Suprapubic skin (tissue), 4 donors: ENCODE results near the gene PHLDB2. TPM values are rescaled to one million over a fixed set of nuclear protein-coding genes. Genes with fewer than 3 reads are reported as not detected.

Experiments
- DNase-seq, 2 donors: peaks; one replicate each; pipeline ENCODE4 v3.0.0-alpha.2; 2019; ENCODE audit warnings: low spot score in 2 of 2
- H3K27ac ChIP-seq: fragments of 200-600 bp; sonication (generic); one replicate; pipeline ENCODE4 v1.5.1; 2019
- H3K27me3 ChIP-seq: fragments of 200-600 bp; sonication (generic); one replicate; pipeline ENCODE4 v1.5.1; 2019
- H3K36me3 ChIP-seq: fragments of 200-600 bp; sonication (generic); one replicate; pipeline ENCODE4 v1.5.1; 2019
- H3K4me1 ChIP-seq: fragments of 200-600 bp; sonication (generic); one replicate; pipeline ENCODE4 v1.5.1; 2019
- H3K4me3 ChIP-seq: fragments of 200-600 bp; sonication (generic); one replicate; pipeline ENCODE4 v1.5.1; 2019; ENCODE audit warnings: mild to moderate bottlenecking
- H3K9me3 ChIP-seq: fragments of 200-600 bp; sonication (generic); one replicate; pipeline ENCODE4 v1.5.1; 2019
- EP300 ChIP-seq: sonication (generic); formaldehyde crosslinking; IDR thresholded peaks from one replicate; pipeline ENCODE4 v1.6.1; 2017; ENCODE audit warnings: antibody characterized with exemption
- POLR2A ChIP-seq, 2 donors: fragments of 450-650 bp; IDR thresholded peaks; one replicate each; pipeline ENCODE4 v1.6.1; 2017; ENCODE audit warnings: antibody characterized with exemption in 2 of 2, mild to moderate bottlenecking in 2 of 2, moderate library complexity in 2 of 2
- POLR2AphosphoS5 ChIP-seq, 3 donors: sonication (generic); formaldehyde crosslinking; IDR thresholded peaks; one replicate each; pipeline ENCODE4 v1.6.1; 2017; ENCODE audit warnings: antibody characterized with exemption in 3 of 3
- WGBS: methylation state at CpG from one replicate; pipeline ENCODE4 v1.1.5; 2018; 5-methylcytosine and 5-hydroxymethylcytosine counted together
- total RNA-seq, 4 donors: library from RNA; depleted of rRNA; stranded (reverse); fragments of >200 nt; gene quantifications; one replicate each; pipeline ENCODE4 v1.1.0, GENCODE V29; 2016
- TF ChIP-seq, protein P1 (sequence below), 2 donors: fragments of 200-600 bp in 1 of 2; fragments of 450-650 bp in 1 of 2; sonication (generic) in 1 of 2; IDR thresholded peaks; one replicate each; pipeline ENCODE4 v1.5.1; 2016 to 2019; ENCODE audit warnings: antibody characterized with exemption in 2 of 2, mild to moderate bottlenecking in 1 of 2, moderate library complexity in 1 of 2

Gene PHLDB2
- total RNA-seq, 4 donors from 2014 or later: 39.8 to 107 (median 60.7) TPM

DNA sequence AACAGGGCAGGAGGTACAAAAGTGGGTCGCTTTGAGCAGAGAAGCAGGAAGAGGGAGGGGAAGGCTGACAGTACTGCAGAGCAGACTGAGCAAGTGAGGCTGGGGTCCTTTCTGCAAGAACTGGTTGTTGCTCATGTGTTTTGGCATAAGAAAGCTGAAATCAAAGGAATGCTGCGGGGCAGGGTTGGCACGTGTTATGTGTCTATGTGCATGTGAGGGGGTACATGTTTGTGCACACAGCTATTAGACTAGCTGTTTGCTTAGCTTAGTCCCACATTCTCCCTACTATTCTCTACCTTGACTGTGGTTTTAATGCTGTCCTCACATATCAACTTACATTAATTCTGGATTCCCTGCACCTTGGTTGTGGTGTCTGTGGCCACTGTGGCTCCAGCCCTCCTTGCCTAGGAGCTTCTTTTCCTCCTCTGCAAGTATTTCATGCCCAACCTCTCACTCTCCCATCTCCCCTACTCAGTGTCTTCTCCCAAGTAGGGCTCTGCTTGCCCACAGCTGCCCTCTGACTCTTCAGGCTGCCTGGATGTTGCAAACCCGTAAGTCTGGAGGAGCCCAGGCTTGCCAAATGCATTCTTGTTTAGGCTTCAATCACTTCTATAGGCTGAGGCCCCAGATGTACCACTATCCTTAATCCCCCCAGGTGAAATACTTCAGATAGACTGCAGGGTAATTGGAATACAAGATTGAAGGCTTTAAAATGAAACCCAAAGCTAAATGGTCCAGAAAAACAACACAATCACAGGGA, 144.4 kb downstream of the PHLDB2 start:
- TF ChIP-seq POLR2A (IDR thresholded peaks at IDR 0.05): no peak
- TF ChIP-seq EP300: no peak
- no peak for DNase-seq
- H3K27me3 ChIP-seq: no peaks in the 10 kb centered on the region
- no peaks in the 10 kb centered on the region for H3K36me3 ChIP-seq
- no peaks in the 10 kb centered on the region for H3K9me3 ChIP-seq
- H3K4me3 ChIP-seq: no peak overlapping the region
- 68% methylated on average over 4 of the region's 4 CpGs for WGBS
- no peak overlapping the region for H3K27ac ChIP-seq
- H3K4me1 ChIP-seq: peaks cover 10% of the 10 kb centered on the region

DNA sequence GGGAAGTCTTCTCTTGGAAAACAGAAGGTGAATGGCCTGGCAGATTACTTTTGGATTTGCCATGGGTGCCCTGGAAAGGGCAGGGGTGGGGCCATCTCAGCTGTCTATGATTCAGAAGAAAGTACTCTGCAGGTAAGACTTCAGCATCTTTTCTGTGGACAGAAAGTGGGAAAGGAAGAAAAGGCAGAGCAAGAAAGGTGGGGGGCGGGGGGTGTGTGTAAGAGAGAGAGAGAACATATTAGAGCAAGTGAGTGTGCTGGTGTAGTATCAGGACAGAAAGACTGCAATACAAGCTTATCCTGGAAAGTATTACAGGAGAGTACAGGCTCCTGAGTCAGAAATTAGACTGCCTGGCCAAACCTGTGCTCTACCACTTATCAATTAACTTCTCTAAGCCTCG, 145.1 kb downstream of the PHLDB2 start:
- Histone ChIP-seq H3K9me3 (no peaks in the 10 kb centered on the region), H3K36me3 (no peaks in the 10 kb centered on the region), H3K4me3 (no peak overlapping the region), H3K27ac (no peak overlapping the region), H3K27me3 (no peaks in the 10 kb centered on the region), H3K4me1 (peaks cover 3% of the 10 kb centered on the region)
- 86% methylated on average over 2 of the region's 2 CpGs for WGBS
- no peak for TF ChIP-seq POLR2AphosphoS5 (IDR thresholded peaks at IDR 0.05)
- TF ChIP-seq POLR2A (IDR thresholded peaks at IDR 0.05): no peak
- no peak for TF ChIP-seq EP300
- TF ChIP-seq, protein P1, sequence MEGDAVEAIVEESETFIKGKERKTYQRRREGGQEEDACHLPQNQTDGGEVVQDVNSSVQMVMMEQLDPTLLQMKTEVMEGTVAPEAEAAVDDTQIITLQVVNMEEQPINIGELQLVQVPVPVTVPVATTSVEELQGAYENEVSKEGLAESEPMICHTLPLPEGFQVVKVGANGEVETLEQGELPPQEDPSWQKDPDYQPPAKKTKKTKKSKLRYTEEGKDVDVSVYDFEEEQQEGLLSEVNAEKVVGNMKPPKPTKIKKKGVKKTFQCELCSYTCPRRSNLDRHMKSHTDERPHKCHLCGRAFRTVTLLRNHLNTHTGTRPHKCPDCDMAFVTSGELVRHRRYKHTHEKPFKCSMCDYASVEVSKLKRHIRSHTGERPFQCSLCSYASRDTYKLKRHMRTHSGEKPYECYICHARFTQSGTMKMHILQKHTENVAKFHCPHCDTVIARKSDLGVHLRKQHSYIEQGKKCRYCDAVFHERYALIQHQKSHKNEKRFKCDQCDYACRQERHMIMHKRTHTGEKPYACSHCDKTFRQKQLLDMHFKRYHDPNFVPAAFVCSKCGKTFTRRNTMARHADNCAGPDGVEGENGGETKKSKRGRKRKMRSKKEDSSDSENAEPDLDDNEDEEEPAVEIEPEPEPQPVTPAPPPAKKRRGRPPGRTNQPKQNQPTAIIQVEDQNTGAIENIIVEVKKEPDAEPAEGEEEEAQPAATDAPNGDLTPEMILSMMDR (IDR thresholded peaks at IDR 0.05): no peak
- no peak for DNase-seq

DNA sequence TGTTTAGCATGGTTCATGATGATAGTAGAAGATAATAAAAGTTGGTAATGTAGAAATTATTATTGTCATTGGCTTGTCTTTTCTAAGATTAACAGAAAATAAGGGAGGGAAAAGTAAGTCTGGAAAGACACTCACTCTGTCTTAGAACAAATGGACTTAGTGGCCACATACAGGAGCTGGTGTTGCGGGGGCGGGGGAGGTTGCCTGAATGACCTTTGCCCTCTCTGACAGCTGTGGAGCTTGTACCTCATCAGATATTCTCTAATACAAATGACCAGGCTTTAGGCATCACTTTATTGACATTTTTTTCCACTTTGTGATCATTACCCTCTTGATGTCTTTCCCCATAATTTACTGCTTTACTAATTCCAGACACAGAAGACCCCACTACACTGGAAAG, 145.6 kb downstream of the PHLDB2 start:
- Histone ChIP-seq H3K9me3 (no peaks in the 10 kb centered on the region), H3K27ac (no peak overlapping the region), H3K36me3 (no peaks in the 10 kb centered on the region), H3K4me3 (no peak overlapping the region), H3K4me1 (no peaks in the 10 kb centered on the region), H3K27me3 (no peaks in the 10 kb centered on the region)
- 88% methylated on average over 2 of the region's 2 CpGs for WGBS
- TF ChIP-seq, protein P1 (IDR thresholded peaks at IDR 0.05): no peak
- TF ChIP-seq EP300: no peak
- TF ChIP-seq POLR2A (IDR thresholded peaks at IDR 0.05): no peak
- TF ChIP-seq POLR2AphosphoS5 (IDR thresholded peaks at IDR 0.05): no peak
- no peak for DNase-seq

DNA sequence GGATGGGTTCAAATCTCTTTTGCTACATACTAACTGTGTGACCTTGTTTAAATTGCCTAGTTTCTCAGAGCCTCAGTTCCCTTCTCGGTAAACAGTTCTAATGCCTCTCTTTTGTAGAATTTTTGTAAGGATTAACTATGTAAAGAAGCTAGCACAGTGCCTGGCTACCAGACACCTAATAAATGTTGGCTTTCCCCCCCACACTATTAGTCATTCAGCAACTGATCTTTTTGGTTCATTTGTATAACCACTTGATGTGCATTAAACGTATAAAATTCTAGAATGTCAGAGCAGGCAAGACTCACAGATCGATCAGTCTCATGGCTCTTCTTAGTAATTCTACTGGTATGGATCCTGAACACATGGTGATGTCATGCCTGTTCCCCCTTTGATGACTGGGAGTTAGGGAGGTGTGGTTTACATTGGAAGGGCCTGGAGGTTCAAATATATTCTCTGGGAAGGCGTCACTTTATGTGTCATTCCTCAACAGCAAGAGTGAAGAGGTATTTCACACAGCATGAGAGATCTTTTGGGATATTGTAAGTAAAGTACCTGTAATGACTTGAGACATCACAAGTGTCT, 146.1 kb downstream of the PHLDB2 start:
- H3K27me3 ChIP-seq: no peaks in the 10 kb centered on the region
- no peak for DNase-seq
- no peaks in the 10 kb centered on the region for H3K36me3 ChIP-seq
- no peak overlapping the region for H3K27ac ChIP-seq
- no peaks in the 10 kb centered on the region for H3K9me3 ChIP-seq
- 97% methylated on average over 4 of the region's 4 CpGs for WGBS
- H3K4me3 ChIP-seq: no peak overlapping the region
- no peak for TF ChIP-seq POLR2AphosphoS5 (IDR thresholded peaks at IDR 0.05)
- TF ChIP-seq, protein P1 (IDR thresholded peaks at IDR 0.05): no peak
- TF ChIP-seq EP300: no peak
- no peak for TF ChIP-seq POLR2A (IDR thresholded peaks at IDR 0.05)
- H3K4me1 ChIP-seq: no peaks in the 10 kb centered on the region

DNA sequence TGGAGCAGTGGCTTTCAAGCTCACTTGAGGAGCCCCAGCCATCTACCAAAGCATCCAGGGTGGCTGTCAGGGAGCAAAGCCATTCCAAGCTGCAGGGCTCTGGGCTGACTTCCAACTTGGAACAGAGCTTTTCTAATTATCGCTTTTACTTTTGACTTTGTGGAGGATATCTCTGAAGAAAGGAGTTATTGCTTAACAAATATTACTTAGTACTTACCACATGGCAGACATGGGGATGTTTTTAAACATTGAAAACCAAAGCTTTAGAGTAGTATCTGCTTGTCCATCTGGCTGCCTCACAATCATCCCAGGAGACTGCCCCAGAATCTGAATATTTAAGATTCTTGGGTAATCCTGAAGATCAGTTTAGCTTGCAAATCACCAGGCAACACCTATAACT, 148.6 kb downstream of the PHLDB2 start:
- WGBS: 9% methylated on average over 1 of the region's 1 CpG
- H3K27ac ChIP-seq: no peak overlapping the region
- DNase-seq: no peak

More for the DNA sequence above, 148.6 kb downstream of the PHLDB2 start:
- no peaks in the 10 kb centered on the region for H3K27me3 ChIP-seq
- no peak overlapping the region for H3K4me3 ChIP-seq
- H3K4me1 ChIP-seq: no peaks in the 10 kb centered on the region
- H3K9me3 ChIP-seq: no peaks in the 10 kb centered on the region
- H3K36me3 ChIP-seq: no peaks in the 10 kb centered on the region
- no peak for TF ChIP-seq POLR2AphosphoS5 (IDR thresholded peaks at IDR 0.05)
- TF ChIP-seq, protein P1 (IDR thresholded peaks at IDR 0.05): no peak
- no peak for TF ChIP-seq EP300
- TF ChIP-seq POLR2A (IDR thresholded peaks at IDR 0.05): no peak
